ENCODE measurements around the gene STH. TPM values are rescaled to one million over a fixed set of nuclear protein-coding genes. Genes with fewer than 3 reads are reported as not detected.
"Not testable (repeated sequence)": the region's sequence is repeated elsewhere in the genome, so short reads cannot be mapped to it uniquely, and the experiment has no call there.

Gene STH
- total RNA-seq, 1 donor from 2014 or later = not detected

GRCh38 chr17:46013502-46014165 lies 14.6 kb downstream of the STH start:
- H3K36me3 ChIP-seq (ENCODE audit: control insufficient read depth, insufficient read depth, low read length) = no peaks in the 10 kb centered on the region
- TF ChIP-seq CTCF (IDR thresholded peaks at IDR 0.05; ENCODE audit: insufficient read depth, low read length, poor library complexity, severe bottlenecking) = no peak
- H3K27me3 ChIP-seq (ENCODE audit: control insufficient read depth, insufficient read depth, low read length) = peaks cover 3% of the 10 kb centered on the region
- H3K4me3 ChIP-seq (ENCODE audit: low read depth, low read length) = no peak overlapping the region
- DNase-seq (ENCODE audit: low read depth) = no peak

- H3K27me3 ChIP-seq (ENCODE audit: control insufficient read depth, insufficient read depth, low read length); DNase-seq (ENCODE audit: low read depth); H3K4me3 ChIP-seq (ENCODE audit: low read depth, low read length); H3K36me3 ChIP-seq (ENCODE audit: control insufficient read depth, insufficient read depth, low read length): not testable (repeated sequence)
Measured at GRCh38 chr17:46019408-46019925, 20.4 kb downstream of the STH start.

GRCh38 chr17:46020023-46020761 lies 21.1 kb downstream of the STH start:
- Histone ChIP-seq H3K36me3 (ENCODE audit: control insufficient read depth, insufficient read depth, low read length) (no peaks in the 10 kb centered on the region), H3K4me3 (ENCODE audit: low read depth, low read length) (no peak overlapping the region), H3K27me3 (ENCODE audit: control insufficient read depth, insufficient read depth, low read length) (no peaks in the 10 kb centered on the region)
- DNase-seq (ENCODE audit: low read depth) = no peak
- TF ChIP-seq CTCF (IDR thresholded peaks at IDR 0.05; ENCODE audit: insufficient read depth, low read length, poor library complexity, severe bottlenecking) = no peak

GRCh38 chr17:46020998-46021397 lies 21.9 kb downstream of the STH start:
- H3K36me3 ChIP-seq (ENCODE audit: control insufficient read depth, insufficient read depth, low read length) = no peaks in the 10 kb centered on the region
- no peaks in the 10 kb centered on the region for H3K27me3 ChIP-seq (ENCODE audit: control insufficient read depth, insufficient read depth, low read length)
- no peak for DNase-seq (ENCODE audit: low read depth)
- no peak for TF ChIP-seq CTCF (IDR thresholded peaks at IDR 0.05; ENCODE audit: insufficient read depth, low read length, poor library complexity, severe bottlenecking)
- H3K4me3 ChIP-seq (ENCODE audit: low read depth, low read length) = no peak overlapping the region

GRCh38 chr17:46023366-46023765 lies 24.3 kb downstream of the STH start:
- not testable (repeated sequence) for H3K27me3 ChIP-seq (ENCODE audit: control insufficient read depth, insufficient read depth, low read length); H3K4me3 ChIP-seq (ENCODE audit: low read depth, low read length); DNase-seq (ENCODE audit: low read depth); H3K36me3 ChIP-seq (ENCODE audit: control insufficient read depth, insufficient read depth, low read length)

- H3K27me3 ChIP-seq (ENCODE audit: control insufficient read depth, insufficient read depth, low read length) = no peaks in the 10 kb centered on the region
- DNase-seq (ENCODE audit: low read depth) = no peak
Measured at GRCh38 chr17:46023783-46024388, 24.8 kb downstream of the STH start.

More at GRCh38 chr17:46023783-46024388, 24.8 kb downstream of the STH start:
- H3K36me3 ChIP-seq (ENCODE audit: control insufficient read depth, insufficient read depth, low read length) = no peaks in the 10 kb centered on the region
- no peak for TF ChIP-seq CTCF (IDR thresholded peaks at IDR 0.05; ENCODE audit: insufficient read depth, low read length, poor library complexity, severe bottlenecking)
- no peak overlapping the region for H3K4me3 ChIP-seq (ENCODE audit: low read depth, low read length)

All from kidney epithelial cell (primary cell).